IPS DF 19.7 (cell line): ENCODE results near the gene ITPR2.
"Not testable (repeated sequence)": the region's sequence is repeated elsewhere in the genome, so short reads cannot be mapped to it uniquely, and the experiment has no call there.

Experiments used
- DNase-seq: peaks from one replicate; pipeline ENCODE4 v3.0.0-alpha.2; 2013; ENCODE audit warnings: low read depth, low spot score

Gene ITPR2

GRCh38 chr12:26732005-26732908 lies 100.7 kb downstream of the ITPR2 start:
- no peak for DNase-seq

- DNase-seq = no peak
Observed at GRCh38 chr12:26730481-26731350, 102.3 kb downstream of the ITPR2 start.

GRCh38 chr12:26729137-26729671 lies 103.8 kb downstream of the ITPR2 start:
- not testable (repeated sequence) for DNase-seq

GRCh38 chr12:26728205-26729050 lies 104.6 kb downstream of the ITPR2 start:
- DNase-seq = no peak

GRCh38 chr12:26727482-26728204 lies 105.4 kb downstream of the ITPR2 start:
- no peak for DNase-seq

GRCh38 chr12:26726956-26727355 lies 106.0 kb downstream of the ITPR2 start:
- no peak for DNase-seq

- no peak for DNase-seq
Observed at GRCh38 chr12:26725276-26725916, 107.6 kb downstream of the ITPR2 start.

GRCh38 chr12:26724309-26724702 lies 108.7 kb downstream of the ITPR2 start:
- no peak for DNase-seq

GRCh38 chr12:26723379-26724308 lies 109.3 kb downstream of the ITPR2 start:
- no peak for DNase-seq

- no peak for DNase-seq
Observed at GRCh38 chr12:26721800-26722199, 111.2 kb downstream of the ITPR2 start.

- DNase-seq = no peak
Observed at GRCh38 chr12:26719852-26720251, 113.1 kb downstream of the ITPR2 start.

GRCh38 chr12:26717757-26718156 lies 115.2 kb downstream of the ITPR2 start:
- no peak for DNase-seq

- no peak for DNase-seq
Observed at GRCh38 chr12:26715232-26715631, 117.8 kb downstream of the ITPR2 start.

- no peak for DNase-seq
Observed at GRCh38 chr12:26713885-26714383, 119.1 kb downstream of the ITPR2 start.

GRCh38 chr12:26712892-26713291 lies 120.1 kb downstream of the ITPR2 start:
- DNase-seq = no peak

GRCh38 chr12:26711569-26711968 lies 121.4 kb downstream of the ITPR2 start:
- no peak for DNase-seq

- DNase-seq = no peak
Observed at GRCh38 chr12:26711072-26711471, 121.9 kb downstream of the ITPR2 start.

GRCh38 chr12:26705851-26706250 lies 127.1 kb downstream of the ITPR2 start:
- DNase-seq = no peak
